SU-DHL-6 (cell line): Measurements from ENCODE around the gene NEGR1.

Source experiments
- EZH2phosphoT487 ChIP-seq: fragments of 200-600 bp; sonication (generic), shearing (Covaris generic); conservative IDR thresholded peaks from 2 replicates; pipeline ENCODE4 v1.6.1; 2018; ENCODE audit warnings: mild to moderate bottlenecking, antibody characterized with exemption, low read length, moderate library complexity, mixed read lengths
- TF ChIP-seq, protein P1 (sequence below): fragments of 200-600 bp; sonication (generic); IDR thresholded peaks from one replicate; pipeline ENCODE4 v1.5.1; 2017; ENCODE audit warnings: antibody characterized with exemption, mild to moderate bottlenecking, low read length, moderate library complexity; ENCODE audit not compliant: insufficient read depth, poor library complexity, severe bottlenecking

DNA sequence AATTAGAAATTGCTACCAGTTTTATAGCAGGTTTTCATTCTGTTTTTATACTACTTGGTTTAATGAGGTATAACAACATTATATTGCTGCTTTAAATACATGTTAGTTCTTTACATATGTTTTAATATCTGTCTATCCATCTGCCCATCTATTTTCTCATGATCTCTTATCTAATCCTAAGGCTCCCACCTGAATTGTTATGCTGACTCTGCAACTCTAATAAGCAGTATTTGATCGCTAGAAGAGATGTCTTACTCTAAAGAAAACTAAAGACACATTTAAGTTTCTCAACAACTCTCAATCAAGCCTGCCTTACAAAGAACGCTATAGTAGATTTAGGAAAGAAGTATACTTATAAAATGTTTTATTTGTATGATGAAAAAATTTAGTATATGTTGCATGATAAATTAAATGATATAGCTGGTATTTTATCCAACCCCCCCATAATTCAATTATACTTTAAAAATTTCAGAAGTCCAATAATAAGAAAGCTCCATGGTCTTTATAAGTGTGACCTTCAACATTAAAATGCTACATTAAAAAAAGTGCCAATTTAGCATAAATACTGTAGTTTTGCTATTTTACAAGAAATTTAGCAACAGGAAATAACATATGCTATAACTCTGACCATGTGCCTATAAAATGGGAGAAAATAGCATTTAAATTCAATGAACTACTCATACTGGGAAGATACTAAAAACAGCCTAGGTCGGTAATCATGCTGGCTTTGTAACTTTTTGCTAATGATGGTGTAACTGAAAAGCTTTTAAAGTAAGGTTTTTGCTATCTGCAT is 180.3 kb downstream of the NEGR1 start:
- TF ChIP-seq, protein P1, sequence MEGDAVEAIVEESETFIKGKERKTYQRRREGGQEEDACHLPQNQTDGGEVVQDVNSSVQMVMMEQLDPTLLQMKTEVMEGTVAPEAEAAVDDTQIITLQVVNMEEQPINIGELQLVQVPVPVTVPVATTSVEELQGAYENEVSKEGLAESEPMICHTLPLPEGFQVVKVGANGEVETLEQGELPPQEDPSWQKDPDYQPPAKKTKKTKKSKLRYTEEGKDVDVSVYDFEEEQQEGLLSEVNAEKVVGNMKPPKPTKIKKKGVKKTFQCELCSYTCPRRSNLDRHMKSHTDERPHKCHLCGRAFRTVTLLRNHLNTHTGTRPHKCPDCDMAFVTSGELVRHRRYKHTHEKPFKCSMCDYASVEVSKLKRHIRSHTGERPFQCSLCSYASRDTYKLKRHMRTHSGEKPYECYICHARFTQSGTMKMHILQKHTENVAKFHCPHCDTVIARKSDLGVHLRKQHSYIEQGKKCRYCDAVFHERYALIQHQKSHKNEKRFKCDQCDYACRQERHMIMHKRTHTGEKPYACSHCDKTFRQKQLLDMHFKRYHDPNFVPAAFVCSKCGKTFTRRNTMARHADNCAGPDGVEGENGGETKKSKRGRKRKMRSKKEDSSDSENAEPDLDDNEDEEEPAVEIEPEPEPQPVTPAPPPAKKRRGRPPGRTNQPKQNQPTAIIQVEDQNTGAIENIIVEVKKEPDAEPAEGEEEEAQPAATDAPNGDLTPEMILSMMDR = no peak
- TF ChIP-seq EZH2phosphoT487 = no peak
